Superior temporal gyrus (tissue), 1 donor: ENCODE measurements around the gene CDON.
"Not testable (repeated sequence)": the region's sequence is repeated elsewhere in the genome, so short reads cannot be mapped to it uniquely, and the experiment has no call there.

Experiments
- DNase-seq: peaks from one replicate; pipeline ENCODE4 v3.0.0-alpha.2; 2016; ENCODE audit errors: extremely low spot score

CDON gene

DNA sequence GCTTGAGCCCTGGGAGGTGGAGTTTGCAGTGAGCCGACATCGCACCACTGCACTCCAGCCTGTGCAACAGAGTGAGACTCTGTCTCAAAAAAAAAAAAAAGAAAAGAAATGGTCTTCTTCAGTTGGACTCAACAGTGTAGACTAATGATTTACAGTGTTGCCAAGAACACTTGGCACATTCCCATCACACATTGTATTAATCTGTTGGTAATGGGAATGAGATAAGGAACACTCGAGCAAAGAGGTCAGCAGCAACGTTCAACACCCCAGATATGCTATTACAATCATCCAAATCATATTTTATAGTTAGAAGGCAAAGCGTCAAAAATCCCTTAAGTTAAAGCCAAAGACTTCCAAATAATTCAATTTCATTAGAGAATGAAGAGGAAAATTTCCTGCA is 14.5 kb downstream of the CDON start:
- DNase-seq: no peak

DNA sequence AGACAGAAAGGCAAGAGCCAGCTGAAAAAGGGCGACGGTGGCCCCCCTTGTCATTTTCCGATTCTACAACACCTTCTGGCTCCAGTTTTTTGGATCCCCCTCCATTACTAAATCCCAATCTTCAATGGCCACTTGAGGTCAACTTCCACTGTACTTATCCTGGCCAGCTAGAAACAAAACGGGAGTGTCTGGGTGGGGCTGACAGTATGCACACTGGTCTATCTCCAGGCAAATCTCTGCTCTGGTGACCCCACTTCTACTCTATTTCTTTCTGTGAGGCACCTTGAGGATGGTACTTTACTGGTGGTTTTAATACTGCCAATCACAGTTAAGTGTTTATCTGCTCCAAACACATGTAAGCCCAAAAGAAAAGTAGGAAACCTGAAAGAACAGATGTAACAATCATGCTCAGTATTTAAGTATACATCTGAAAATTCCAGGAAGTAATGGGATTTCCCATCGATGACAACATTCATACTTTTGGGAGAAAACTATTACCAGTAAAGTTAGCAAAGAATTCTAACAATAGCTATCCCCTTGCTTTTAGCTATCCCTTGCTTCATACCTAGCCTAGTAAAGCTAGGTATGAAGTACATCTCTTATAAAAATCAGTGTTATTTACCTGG is 16.0 kb downstream of the CDON start:
- DNase-seq: no peak

DNA sequence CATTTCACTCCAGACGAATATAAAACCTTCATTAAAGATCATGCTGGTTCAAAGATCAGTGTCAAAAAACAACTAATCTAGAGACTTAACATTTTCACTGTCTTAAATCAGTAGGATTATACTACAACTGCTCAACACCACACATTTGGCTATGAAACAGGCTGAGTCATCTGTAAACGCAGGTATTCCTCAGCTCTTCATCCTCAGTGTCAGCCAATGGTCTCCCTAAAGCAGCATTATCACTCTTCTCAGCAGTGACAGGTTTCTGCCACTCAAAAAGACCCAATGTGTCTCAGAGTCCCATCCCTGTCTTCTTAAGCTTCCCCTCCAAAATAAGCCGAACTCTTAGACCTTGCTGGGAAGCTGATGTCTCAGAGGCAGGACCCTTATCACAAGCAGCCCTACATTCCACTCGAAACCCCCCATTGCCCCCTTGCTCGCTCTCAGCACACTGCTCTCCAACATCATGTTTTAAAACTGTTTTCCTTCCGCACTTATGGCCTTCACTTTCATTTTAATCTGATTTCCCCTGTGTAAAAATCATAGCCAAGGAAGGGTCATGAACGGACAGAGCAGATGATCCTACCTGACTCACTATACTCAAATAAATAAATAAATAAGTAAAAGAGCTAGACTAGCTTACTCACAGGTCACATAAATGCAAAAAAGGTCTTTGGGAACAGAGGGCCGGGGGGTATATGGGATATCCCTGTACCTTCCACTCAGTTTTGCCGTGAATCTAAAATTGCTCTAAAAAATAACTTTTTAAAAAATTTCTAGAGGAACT is 23.0 kb downstream of the CDON start:
- DNase-seq: no peak

DNA sequence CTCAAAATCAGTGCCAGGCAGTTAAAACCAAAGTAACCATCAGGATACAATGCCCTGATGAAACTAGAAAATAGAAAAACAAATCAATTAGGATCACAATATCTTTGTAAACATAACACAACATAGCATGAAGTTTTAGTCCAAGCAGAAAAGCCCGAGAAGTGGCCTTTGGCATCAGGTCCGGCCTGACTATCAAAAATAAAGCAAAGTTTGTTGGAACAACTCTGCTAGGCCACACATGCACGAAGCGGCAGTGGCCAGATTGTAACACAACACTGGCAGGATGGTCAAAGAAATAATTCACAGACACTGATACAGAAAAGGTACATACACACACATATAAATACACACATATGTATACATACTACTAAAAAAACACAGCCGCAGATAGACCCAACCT is 26.9 kb downstream of the CDON start:
- no peak for DNase-seq

DNA sequence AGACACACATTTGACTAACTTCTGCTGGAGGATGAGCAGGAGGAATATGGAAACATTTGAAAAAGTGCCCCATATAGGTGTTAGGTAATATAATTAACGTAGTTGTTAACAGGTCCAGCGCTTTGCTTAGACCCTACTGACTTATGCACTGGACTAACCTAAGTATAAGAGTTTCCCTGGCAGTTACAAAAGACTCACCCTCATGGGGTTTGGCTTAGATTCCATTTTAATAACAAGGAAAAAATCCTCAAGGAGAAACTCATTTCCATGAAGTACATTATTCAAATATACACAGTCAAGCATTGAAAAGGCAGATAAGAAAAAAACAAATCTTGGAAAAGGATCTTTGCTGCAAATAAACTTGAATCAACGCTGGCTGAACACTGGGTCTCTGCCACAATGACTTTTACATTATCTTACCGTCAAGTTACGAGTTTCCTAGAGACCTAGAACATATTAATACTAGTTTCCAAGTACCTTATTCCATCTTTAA is 27.7 kb downstream of the CDON start:
- DNase-seq: no peak

DNA sequence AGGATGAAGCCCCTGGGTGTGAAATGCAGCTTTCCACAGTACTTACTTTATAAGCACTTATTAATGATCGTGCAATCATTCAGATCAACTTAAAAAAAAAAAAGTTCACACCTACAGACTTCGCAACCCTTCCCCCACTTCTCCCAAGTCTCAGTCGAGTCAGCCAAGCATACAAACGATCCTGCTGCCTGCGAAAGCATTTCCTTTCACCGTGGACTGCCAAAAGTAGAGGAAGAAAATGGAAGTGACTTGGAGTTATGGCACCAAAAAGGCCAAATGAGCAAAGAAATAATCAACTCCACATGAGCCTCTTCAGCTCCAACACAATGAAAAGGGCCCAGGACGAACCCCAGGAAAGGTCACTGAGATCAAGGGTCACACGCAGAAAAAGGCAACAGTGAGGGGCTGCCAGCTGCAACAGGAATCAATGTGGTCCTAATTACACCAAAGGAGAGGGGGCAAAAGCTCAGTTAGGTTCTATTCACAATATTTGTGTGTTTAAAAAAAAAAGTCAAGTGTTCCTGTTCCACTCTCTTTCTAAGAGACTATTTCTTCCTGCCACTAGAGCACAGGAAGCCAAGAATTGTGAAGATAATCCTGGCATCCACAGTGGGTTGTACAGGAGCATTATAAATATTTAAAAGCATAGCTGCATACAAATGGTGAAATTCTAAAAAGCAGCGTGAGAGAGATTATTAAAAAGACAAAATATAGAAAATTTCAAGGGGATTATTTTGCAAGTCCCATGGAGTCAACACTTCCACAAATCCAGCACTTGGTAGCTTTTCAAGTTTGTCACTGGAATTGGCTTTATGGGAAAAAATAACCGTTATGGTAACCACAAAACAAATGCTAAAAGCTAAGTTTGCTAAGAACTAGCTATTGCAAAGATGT is 28.4 kb downstream of the CDON start:
- no peak for DNase-seq

DNA sequence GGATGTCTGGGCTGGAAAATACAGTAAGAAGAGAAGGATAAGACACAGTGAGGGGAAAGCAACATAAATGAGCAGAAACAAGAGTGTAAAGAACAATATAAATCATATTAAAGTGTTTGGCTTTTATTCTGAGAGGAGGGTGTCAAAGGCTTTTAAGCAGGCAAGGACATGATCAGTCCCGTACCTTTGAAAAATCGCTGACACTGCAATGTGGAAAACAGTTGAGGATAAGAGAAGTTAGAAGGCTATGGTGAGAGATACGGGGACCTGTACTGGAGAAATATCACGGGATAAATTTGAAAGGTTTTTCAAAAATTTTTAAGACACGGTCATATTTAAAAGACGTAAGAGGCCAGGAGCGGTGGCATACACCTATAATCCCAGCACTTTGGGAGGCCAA is 30.3 kb downstream of the CDON start:
- no peak for DNase-seq

DNA sequence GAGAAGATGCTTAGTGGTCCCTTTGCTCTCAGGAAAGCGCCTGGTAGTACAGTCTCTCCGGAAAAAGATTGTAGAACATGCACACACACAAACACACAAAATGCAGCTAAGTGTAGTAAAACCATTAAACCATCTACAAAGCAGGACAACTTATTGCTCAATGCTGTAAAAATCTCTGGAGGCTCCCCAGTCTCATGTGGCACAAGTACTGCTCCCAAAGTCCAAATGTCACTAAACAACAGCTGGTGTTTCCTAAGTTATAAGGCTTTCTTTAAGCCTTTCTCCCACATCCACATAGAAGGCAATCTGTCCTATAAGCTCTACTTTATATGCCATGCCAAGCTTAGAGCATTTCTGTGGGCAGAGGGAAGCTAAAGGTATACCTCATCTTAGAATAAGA is 32.9 kb downstream of the CDON start:
- no peak for DNase-seq

DNA sequence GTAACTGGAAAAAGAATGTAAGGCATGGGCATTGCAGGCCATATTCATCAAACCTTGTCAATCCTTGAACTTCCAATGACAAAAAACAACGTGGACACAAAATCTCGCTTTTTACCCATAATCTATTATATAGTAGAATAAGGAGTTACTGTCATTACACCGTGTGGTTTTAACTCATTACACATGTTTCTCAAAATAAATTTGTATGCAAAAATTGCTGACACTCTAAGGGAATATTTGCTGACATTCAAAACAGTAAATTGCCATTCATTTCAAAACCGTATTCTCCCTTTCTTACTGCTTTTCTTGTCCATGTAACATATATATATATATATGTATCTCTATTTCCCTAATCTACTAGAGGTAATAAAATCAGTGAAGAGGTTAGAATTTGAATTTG is 33.4 kb downstream of the CDON start:
- no peak for DNase-seq

DNA sequence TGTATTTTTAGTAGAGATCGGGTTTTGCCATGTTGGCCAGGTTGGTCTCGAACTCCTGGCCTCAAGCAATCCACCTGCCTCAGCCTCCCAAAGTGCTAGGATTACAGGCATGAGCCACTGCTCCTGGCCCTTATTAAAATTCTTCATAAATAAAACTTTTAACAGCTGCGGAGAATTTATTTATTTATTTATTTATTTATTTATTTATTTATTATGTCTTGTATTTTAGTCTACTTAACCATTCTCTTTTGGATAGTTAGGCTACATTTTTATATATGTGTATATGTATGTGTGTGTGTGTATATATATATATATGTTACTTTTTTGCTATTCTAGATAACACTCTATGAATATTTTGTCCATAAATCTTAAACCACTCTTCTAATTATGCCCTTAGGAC is 34.1 kb downstream of the CDON start:
- DNase-seq: not testable (repeated sequence)

DNA sequence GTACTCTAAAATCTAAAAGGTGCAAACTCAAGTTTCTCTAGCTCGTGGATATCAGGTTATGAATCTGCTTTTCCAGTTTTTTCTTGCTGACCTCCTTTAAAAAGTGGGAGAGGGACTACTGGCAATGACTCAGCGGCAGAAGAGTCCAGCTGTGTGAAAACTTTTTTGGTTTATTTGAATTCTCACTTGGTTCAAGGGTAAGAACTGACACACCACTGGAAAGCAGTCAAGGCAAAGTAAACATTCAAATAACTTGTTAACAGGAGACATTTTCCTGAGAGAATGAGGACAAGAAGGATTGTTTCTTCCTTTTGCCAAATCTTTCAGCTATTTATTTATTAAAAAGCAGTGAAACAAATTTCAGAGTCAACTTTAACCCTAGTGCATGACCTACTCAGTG is 36.1 kb downstream of the CDON start:
- no peak for DNase-seq

DNA sequence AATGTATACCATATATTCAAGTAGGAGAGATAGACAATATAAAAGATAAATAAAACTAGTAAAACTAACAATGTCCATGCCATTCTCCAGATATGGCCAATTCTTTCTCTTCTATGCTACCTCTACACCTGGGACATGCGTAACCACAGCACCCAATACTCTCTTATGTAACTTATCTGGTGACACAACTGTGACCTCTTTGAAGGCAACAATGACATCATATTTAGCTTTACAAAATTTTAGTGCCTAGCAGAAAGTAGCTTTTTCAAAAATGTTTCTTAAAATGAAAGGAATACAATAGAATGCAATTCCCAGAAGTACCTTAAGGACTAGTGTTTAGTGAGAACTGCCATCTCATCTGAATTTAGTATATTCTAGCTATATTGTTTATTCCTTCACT is 36.8 kb downstream of the CDON start:
- DNase-seq: no peak

DNA sequence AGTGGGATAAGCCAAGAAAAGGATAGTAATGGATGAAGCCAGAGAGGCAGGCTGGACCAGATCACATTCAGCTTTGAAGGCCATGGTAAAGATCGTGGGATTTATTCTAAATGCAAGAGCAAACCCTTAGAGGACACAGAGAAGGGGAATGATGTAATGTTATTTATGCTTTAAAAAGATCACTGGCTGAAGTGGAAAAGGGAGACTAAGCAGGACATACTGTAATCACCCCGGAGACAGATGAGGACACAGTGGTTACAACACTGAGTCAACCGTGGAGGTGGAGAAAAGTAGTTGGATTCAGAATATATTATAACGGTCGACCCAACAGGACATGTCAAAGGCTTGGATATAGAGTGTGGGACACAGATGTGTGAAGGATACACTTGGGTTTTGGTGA is 38.5 kb downstream of the CDON start:
- DNase-seq: no peak

DNA sequence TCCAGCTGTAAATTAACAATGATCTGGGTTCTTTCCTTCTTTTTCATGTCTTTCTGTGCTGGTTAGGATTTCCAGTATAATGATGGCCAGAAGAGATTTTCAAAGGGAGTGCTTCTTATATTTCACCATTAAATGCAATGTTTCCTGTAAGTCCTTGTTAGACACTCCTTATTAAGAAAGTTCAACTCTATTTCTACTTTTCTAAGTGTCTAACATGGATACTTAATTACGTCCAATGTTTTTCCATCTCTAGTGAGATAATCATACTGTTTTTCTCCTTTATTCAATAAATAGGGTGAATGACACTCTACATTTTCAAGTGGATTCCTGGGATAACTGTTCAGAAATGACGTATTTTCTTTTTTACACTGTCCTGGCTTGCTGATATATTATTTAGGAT is 49.8 kb downstream of the CDON start:
- DNase-seq: no peak

DNA sequence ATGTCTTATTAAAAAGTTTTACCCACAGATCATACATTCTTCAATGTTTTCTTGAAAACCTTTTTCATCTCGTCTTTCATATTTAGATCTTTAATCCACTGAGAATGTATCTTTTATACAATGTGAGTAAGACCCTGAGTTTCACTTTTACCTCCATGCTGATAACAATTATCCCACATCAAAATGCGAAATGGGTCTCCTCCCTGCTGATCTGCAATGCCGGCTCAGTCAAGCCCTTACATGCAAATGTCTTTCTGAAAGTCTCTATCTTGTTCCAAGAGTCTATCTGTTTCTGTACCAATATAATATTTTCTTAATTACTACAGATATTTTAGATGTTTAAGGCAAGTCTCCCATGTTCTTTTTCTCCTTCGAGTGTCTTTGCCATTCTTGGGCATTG is 50.9 kb downstream of the CDON start:
- no peak for DNase-seq

DNA sequence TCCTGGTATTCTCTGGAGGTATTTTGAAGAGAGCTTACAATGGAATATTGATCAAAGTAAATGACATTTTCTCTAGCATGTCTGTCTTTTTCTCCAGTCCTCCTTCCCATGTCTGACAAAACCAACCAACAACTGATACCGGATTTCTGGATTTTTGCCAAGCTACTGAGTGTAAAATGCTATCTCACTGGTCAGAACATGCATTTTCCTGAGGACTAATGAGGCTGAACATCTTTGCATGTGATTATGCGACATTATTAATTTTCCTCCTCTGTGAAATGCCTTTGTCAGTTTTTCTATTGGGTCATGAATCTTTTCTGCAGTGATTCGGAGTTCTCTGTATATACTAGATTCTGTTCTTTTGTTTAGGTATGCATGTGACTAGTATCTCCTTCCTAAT is 51.4 kb downstream of the CDON start:
- no peak for DNase-seq

DNA sequence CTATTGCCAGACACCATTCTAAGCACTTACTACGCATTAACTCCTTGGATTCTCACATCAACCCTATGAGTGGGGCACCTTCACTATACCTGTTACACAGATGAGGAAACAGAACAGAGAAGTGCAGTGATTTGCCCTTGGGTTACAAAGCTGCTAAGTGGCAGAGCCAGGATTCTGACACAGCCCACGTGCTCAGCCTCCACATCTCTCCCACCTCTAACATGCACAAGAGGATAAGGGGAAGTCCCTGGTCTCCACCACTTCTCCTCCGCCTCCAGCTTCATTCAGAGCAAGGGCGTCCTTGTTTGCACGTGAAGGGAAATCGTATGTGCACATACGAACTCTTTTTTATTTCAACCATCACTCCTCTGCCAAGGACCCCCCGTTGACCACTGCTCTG is 53.7 kb downstream of the CDON start:
- DNase-seq: no peak

DNA sequence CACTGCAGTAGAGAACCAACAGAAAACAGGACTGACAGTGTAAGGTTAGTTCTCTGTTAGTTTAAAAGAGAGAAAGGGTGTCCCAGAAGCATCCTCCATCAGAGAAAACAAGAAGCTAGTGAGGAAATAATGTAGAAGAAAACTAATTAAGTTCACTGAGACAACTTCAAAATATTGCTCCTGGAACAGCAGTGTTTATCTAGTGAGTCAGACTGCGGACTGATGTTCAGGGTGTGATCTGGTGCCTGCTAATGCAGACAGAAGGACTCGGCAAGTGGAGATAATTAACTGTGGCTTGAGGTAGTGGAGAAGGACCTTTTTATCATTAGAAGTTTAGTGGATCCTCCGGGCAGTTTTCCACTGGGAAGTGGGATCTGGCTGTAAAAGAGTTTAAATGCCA is 55.4 kb downstream of the CDON start:
- no peak for DNase-seq

DNA sequence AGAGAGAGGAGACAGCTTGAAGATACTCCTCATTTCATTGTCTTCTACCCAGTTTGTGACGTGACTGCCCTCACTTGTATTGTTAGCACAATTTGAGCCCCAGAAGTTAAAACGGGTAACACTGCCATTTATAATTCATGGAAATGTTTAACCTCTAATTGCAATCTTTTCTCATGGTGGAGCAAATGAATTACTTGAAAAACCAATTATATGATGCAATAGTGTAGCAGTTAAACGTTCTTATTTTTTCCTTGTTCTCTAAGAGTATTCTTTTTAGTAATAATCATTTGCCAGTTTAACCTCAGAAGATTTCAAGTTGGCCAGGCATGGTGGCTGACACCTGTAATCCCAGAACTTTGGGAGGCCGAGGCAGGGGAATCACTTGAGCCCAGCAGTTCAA is 56.6 kb downstream of the CDON start:
- no peak for DNase-seq

DNA sequence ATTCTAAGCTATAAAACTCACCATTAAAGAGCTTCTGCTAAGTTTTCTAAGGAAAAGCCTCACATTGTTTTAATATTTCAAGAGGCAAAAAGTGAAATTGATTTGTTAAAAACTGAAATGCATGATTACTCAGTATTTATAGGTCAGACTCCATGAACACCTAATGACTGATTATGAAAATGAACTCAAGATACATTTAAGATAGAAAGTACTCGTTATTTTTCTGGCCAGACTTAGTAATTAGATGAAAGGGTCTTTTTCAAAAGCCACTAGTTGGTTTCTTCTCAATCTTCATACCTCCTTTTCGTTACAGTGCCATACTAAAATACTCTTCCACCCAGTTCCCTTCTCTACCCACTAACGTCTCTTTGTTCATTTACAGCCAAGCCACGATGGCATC is 60.5 kb downstream of the CDON start:
- no peak for DNase-seq

DNA sequence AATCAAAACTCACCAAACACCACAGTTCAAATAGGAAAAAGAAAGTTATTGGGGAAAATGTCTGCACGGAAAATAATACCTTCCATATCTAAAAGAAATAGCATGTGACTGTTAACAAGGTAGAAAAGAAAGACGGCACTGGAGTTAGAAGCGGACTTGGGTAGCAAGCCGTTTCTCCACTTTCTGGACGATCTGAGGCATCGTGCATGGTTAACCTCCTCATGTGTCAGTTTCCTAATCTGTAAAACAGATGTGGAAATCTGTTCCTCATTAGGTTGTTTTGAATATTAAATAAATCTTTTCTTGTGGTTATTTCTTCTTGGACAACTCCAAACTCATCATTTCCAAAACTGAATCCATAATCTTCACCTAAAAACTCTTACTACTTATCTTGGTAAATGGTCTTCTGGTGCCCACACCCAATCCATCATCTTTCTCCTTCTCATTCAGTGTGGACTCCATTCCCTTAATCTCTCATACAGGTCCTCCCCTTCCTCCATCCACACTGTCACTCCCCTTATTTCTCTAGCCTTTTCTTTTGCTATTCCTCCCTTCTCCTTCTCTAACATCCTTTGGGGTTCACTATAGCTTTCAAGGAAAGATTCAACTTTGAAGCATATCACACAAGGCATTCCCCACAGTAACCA is 63.3 kb downstream of the CDON start:
- no peak for DNase-seq

DNA sequence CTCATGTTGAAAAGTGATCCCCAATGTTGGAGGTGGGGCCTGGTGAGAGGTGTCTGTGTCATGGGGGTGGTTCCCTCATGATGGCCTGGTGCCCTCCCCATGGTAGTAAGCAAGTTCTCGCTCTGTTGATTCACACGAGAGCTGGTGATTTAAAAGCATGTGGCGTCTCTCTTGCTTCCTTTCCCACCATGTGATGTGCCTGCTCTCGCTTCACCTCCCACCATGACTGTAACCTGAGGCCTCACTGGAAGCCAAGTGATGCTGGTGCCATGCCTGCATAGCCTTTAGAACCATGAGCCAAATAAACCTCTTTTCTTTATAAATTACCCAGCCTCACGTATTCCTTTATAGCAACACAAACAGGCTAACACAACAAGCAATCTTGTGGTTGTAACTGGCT is 64.4 kb downstream of the CDON start:
- no peak for DNase-seq
